GM12892 (cell line): ENCODE results near the gene STXBP4.

ENCODE experiments used
- POLR2A ChIP-seq: IDR thresholded peaks from 2 replicates; pipeline ENCODE4 v1.6.1; 2011; ENCODE audit warnings: low read depth, low read length, control low read depth
- TAF1 ChIP-seq: IDR thresholded peaks from 2 replicates; pipeline ENCODE4 v1.6.1; 2011; ENCODE audit warnings: low read depth, mild to moderate bottlenecking, control low read depth, low read length, borderline replicate concordance

- TF ChIP-seq POLR2A = no peak
- no peak for TF ChIP-seq TAF1
Measured at GRCh38 chr17:55116440-55116914, 147.9 kb downstream of the STXBP4 start.
